K562 (cell line): Measurements from ENCODE around the gene C2. TPM values are rescaled to one million over a fixed set of nuclear protein-coding genes. Genes with fewer than 3 reads are reported as not detected.

Experiments
- ATAC-seq: fragments of 200-7000 bp; cut with Tn5 transposase; 3 replicates; pipeline ENCODE4 v1.9.1; 2020; ENCODE audit warnings: moderate library complexity
- BruUV-seq: library from RNA; stranded (reverse); fragments of 400-500 nt; replicated peaks from 2 replicates; lab custom pipeline; 2021; lab: Mats Ljungman, UMichigan
- CTCF ChIA-PET: fragments of 300-600 bp; formaldehyde crosslinking; extraction: SDS; loops from one replicate; lab custom pipeline; 2021; ENCODE audit warnings: low intra/inter-chr PET ratio; lab: Yijun Ruan, JAX
- POLR2A ChIA-PET: fragments of 300-600, 350-650 bp; sonication (Branson Sonifier 250); formaldehyde crosslinking; extraction: SDS; loops from one replicate; lab custom pipeline; 2021; ENCODE audit warnings: antibody characterized with exemption, inconsistent platforms; lab: Yijun Ruan, JAX
- DNase-seq, 4 experiments: peaks; one replicate each; pipeline versions ENCODE4 v3.0.0 to v3.0.0-alpha.2; 2011 to 2018; ENCODE audit warnings: low spot score in 3 of 4, mixed read lengths in 3 of 4; ENCODE audit errors: extremely low read depth in 1 of 4
- FAIRE-seq: peaks from 2 replicates; lab custom pipeline; 2011; peaks lifted over from hg19 to GRCh38; lab: Jason Lieb, UNC
- H2AFZ ChIP-seq: 2 replicates; pipeline ENCODE4 v1.6.0; 2011; ENCODE audit warnings: low read depth, low read length, control low read depth, inconsistent platforms
- H3K27ac ChIP-seq: fragments of 200-600 bp; 3 replicates; pipeline ENCODE4 v1.8.0; 2011; ENCODE audit warnings: low read depth, mild to moderate bottlenecking, control low read depth, inconsistent platforms, low read length, moderate library complexity, mixed read lengths; ENCODE audit errors: extremely low read depth
- H3K27me3 ChIP-seq, 2 experiments: fragments of 300-600 bp in 1 of 2; 2 replicates in 1 of 2; 3 replicates in 1 of 2; pipeline versions ENCODE4 v1.6.0 to v1.8.0; 2011; ENCODE audit warnings: inconsistent platforms in 2 of 2, low read length in 2 of 2, mild to moderate bottlenecking in 1 of 2, mixed read lengths in 1 of 2, moderate library complexity in 1 of 2; ENCODE audit not compliant: control insufficient read depth in 2 of 2, insufficient read depth in 2 of 2
- H3K36me3 ChIP-seq: fragments of 300-600 bp; 3 replicates; pipeline ENCODE4 v1.8.0; 2011; ENCODE audit warnings: mild to moderate bottlenecking, low read length, inconsistent platforms; ENCODE audit not compliant: control insufficient read depth, insufficient read depth
- H3K4me1 ChIP-seq, 2 experiments: fragments of 200-600 bp in 1 of 2; replicated peaks in 1 of 2; 2 replicates in 1 of 2; 3 replicates in 1 of 2; pipeline versions ENCODE4 v1.5.1 to v1.8.0; 2011; ENCODE audit warnings: inconsistent platforms in 2 of 2, low read length in 2 of 2, mild to moderate bottlenecking in 1 of 2, mixed read lengths in 1 of 2, moderate library complexity in 1 of 2; ENCODE audit not compliant: control insufficient read depth in 2 of 2, insufficient read depth in 2 of 2
- H3K4me2 ChIP-seq: 2 replicates; pipeline ENCODE4 v1.6.1; 2011; ENCODE audit warnings: low read length, control low read depth, inconsistent platforms, mixed read lengths; ENCODE audit not compliant: insufficient read depth
- H3K4me3 ChIP-seq: fragments of 200-600 bp; sonication (generic), shearing (Covaris generic); 2 replicates; pipeline ENCODE4 v1.5.1; 2016; ENCODE audit warnings: control low read depth, inconsistent platforms
- H3K79me2 ChIP-seq: fragments of 200-600 bp; 3 replicates; pipeline ENCODE4 v1.8.0; 2011; ENCODE audit warnings: low read length, inconsistent platforms; ENCODE audit not compliant: control insufficient read depth, insufficient read depth
- H3K9ac ChIP-seq, 2 experiments: 2 replicates each; pipeline versions ENCODE4 v1.6.0 to v1.6.1; 2011; ENCODE audit warnings: low read depth in 2 of 2, low read length in 2 of 2, control low read depth in 1 of 2, inconsistent platforms in 1 of 2, mild to moderate bottlenecking in 1 of 2, mixed read lengths in 1 of 2; ENCODE audit not compliant: insufficient read depth in 1 of 2
- H3K9me1 ChIP-seq: one replicate; pipeline ENCODE4 v1.6.0; 2011; ENCODE audit warnings: inconsistent platforms, mild to moderate bottlenecking, low read length, moderate library complexity; ENCODE audit not compliant: control insufficient read depth, insufficient read depth
- H3K9me3 ChIP-seq: replicated peaks from 2 replicates; pipeline ENCODE4 v1.5.1; 2011; ENCODE audit warnings: low read depth, low read length, inconsistent platforms; ENCODE audit not compliant: control insufficient read depth, insufficient read depth
- H4K20me1 ChIP-seq: replicated peaks from 2 replicates; pipeline ENCODE4 v1.6.1; 2011; ENCODE audit warnings: low read length, inconsistent platforms, mixed read lengths; ENCODE audit not compliant: control insufficient read depth, insufficient read depth
- ARID1B ChIP-seq: fragments of 450-650 bp; IDR thresholded peaks from 2 replicates; pipeline ENCODE4 v1.6.1; 2016; ENCODE audit warnings: antibody characterized with exemption, mild to moderate bottlenecking, inconsistent platforms
- CBFA2T2 ChIP-seq: fragments of 450-650 bp; conservative IDR thresholded peaks from 2 replicates; pipeline ENCODE4 v1.6.1; 2017; ENCODE audit warnings: mild to moderate bottlenecking
- CBFA2T3 ChIP-seq: fragments of 450-650 bp; IDR thresholded peaks from 2 replicates; pipeline ENCODE4 v1.6.1; 2017
- GATA2 ChIP-seq: sonication (generic); formaldehyde crosslinking; IDR thresholded peaks from 2 replicates; pipeline ENCODE4 v1.4.0; 2020; ENCODE audit warnings: mild to moderate bottlenecking, missing genetic modification reagents
- HDAC1 ChIP-seq, 2 experiments: fragments of 450-650 bp; IDR thresholded peaks; 2 replicates each; pipeline ENCODE4 v1.6.1; 2016 to 2017; ENCODE audit warnings: inconsistent platforms in 1 of 2, mild to moderate bottlenecking in 1 of 2, moderate library complexity in 1 of 2
- NRF1 ChIP-seq, 2 experiments: fragments of 450-650 bp; IDR thresholded peaks in 1 of 2; conservative IDR thresholded peaks in 1 of 2; 2 replicates each; pipeline ENCODE4 v1.6.1; 2014; ENCODE audit warnings: mild to moderate bottlenecking in 2 of 2
- PRDM10 ChIP-seq: fragments of 450-650 bp; IDR thresholded peaks from 2 replicates; pipeline ENCODE4 v1.6.1; 2018; ENCODE audit not compliant: partially characterized antibody
- SMARCA4 ChIP-seq: fragments of 450-650 bp; IDR thresholded peaks from 2 replicates; pipeline ENCODE4 v1.6.1; 2016
- TCF3 ChIP-seq: sonication (generic); formaldehyde crosslinking; IDR thresholded peaks from 2 replicates; pipeline ENCODE4 v1.4.0; 2020; ENCODE audit warnings: mild to moderate bottlenecking, missing genetic modification reagents
- TCF7L2 ChIP-seq: fragments of 150-350 bp; IDR thresholded peaks from 2 replicates; pipeline ENCODE4 v1.6.1; 2016; ENCODE audit warnings: low read depth, mild to moderate bottlenecking, low read length, moderate library complexity
- ZNF274 ChIP-seq: IDR thresholded peaks from 2 replicates; pipeline ENCODE4 v1.6.1; 2011; ENCODE audit warnings: low read depth, mild to moderate bottlenecking, low read length, moderate library complexity, borderline replicate concordance
- ZNF639 ChIP-seq, 2 experiments: fragments of 200-800 bp in 1 of 2; sonication (Bioruptor generic) in 1 of 2; sonication (generic) in 1 of 2; formaldehyde crosslinking in 1 of 2; IDR thresholded peaks in 1 of 2; conservative IDR thresholded peaks in 1 of 2; 2 replicates each; pipeline versions ENCODE4 v1.5.0 to v1.6.1; 2016 to 2020; ENCODE audit warnings: missing compliant biosample characterization in 1 of 2, missing genetic modification characterization in 1 of 2, missing genetic modification reagents in 1 of 2
- WGBS: fragments of 100-300 bp; shearing (Covaris generic); methylation state at CpG from one replicate; pipeline ENCODE4 v1.1.6; 2016; ENCODE audit warnings: low coverage, mixed read lengths; ENCODE audit not compliant: insufficient coverage; ENCODE audit errors: missing lambda C conversion rate; 5-methylcytosine and 5-hydroxymethylcytosine counted together
- in situ Hi-C: fragments of 300-500 bp; cut with MboI; formaldehyde crosslinking; loops from 4 replicates; pipeline ENCODE4 v1.15.0; 2018; ENCODE audit warnings: inconsistent platforms, mixed read lengths
- intact Hi-C: fragments of 100-400 bp; cut with micrococcal nuclease; formaldehyde crosslinking; loops from 2 replicates; pipeline ENCODE4 v1.14.2; 2022
- polyA plus RNA-seq, 8 experiments: library from polyadenylated mRNA; depleted of rRNA in 4 of 8; stranded (reverse) in 5 of 8; unstranded in 3 of 8; fragments of >200 nt; fragmentation: Nextera tagmentation in 2 of 8; fragmentation: Illumina TruSeq in 1 of 8; extraction: Ambion mirVana in 2 of 8; extraction: Trizol in 1 of 8; gene quantifications; 2 replicates each; pipeline versions ENCODE4 v1.2.1 to v1.2.3, GENCODE V29; 2011 to 2014; ENCODE audit warnings: inconsistent platforms in 1 of 8, missing spikeins in 1 of 8
- total RNA-seq, 7 experiments: library from RNA; depleted of rRNA in 6 of 7; stranded (reverse); fragments of >200 nt in 6 of 7; fragmentation: Illumina TruSeq in 2 of 7; extraction: Trizol in 2 of 7; gene quantifications; 2 replicates each; pipeline versions ENCODE4 v1.2.1 to v1.2.3, GENCODE V29; 2011 to 2021; ENCODE audit warnings: low replicate concordance in 1 of 7

Gene C2
- total and polyA plus RNA-seq, 9 of the 15 experiments (the other 6 are each of a cell fraction or from before 2014, with no cell fraction given), result 0.05 to 1.1 (median 0.39) TPM; not detected in 1

- TF ChIP-seq TCF7L2 (no peak), ZNF274 (no peak), GATA2 (CRISPR knock-in tag) (no peak)
Observed at GRCh38 chr6:31918069-31918720, 9.3 kb upstream of the C2 start (continued).

GRCh38 chr6:31919624-31920303 lies 7.8 kb upstream of the C2 start:
- Histone ChIP-seq H3K27ac (no peak overlapping the region), H4K20me1 (no peaks in the 10 kb centered on the region), H3K4me1 (peaks cover 0 to 3% of the 10 kb centered on the region in 2 experiments; a peak in 1 of 5 replicates), H3K9ac (no peak overlapping the region), H3K4me2 (no peak overlapping the region), H3K9me1 (no peaks in the 10 kb centered on the region), H2AFZ (peak overlapping the region; percentile 57), H3K27me3 (no peaks in the 10 kb centered on the region), H3K9me3 (no peaks in the 10 kb centered on the region), H3K4me3 (no peak overlapping the region), H3K79me2 (no peaks in the 10 kb centered on the region), H3K36me3 (no peaks in the 10 kb centered on the region)
- no peak for FAIRE-seq
- TF ChIP-seq CBFA2T2 (0 out of 2 replicates have a peak, but pooled peaks have one; percentile 24), ZNF639 (CRISPR knock-in tag; conservative IDR thresholded peaks at IDR 0.05 in 1 of 2, IDR thresholded peaks at IDR 0.05 in 1 of 2) (no peak), PRDM10 (peak; percentile 46), SMARCA4 (no peak), TCF3 (peak; percentile 21; the same call in 1 of the 2 replicates), ARID1B (peak; percentile 32; the same call in 1 of the 2 replicates), NRF1 (conservative IDR thresholded peaks at IDR 0.05 in 1 of 2, IDR thresholded peaks at IDR 0.05 in 1 of 2) (0 out of 4 replicates have a peak, but pooled peaks of 1 of the 2 experiments have one; percentile 15), CBFA2T3 (peak; percentile 55), HDAC1 (IDR thresholded peaks at IDR 0.05) (no peak)
- ATAC-seq, result peak; percentile 52; the same call in 2 of the 3 replicates
- no TSS peak for BruUV-seq
- POLR2A ChIA-PET, result interaction anchor here (0.8 to 2.2 kb wide), 2 partner anchors 16 to 162 kb away, joined by 3 to 6 read pairs; no protein-coding TSS in a partner anchor
- CTCF ChIA-PET, result no interaction called here
- intact Hi-C loops, result loop anchor here (5.0 kb wide), 1 partner anchor 38 kb away; the partner anchor contains the start of genes NELFE and SKIC2
- in situ Hi-C loops, result no loop called here
- DNase-seq, result no peak
- 16% methylated on average over 6 of the region's 6 CpGs for WGBS
